ENCODE data around the gene RASL12.

RASL12 gene

DNA sequence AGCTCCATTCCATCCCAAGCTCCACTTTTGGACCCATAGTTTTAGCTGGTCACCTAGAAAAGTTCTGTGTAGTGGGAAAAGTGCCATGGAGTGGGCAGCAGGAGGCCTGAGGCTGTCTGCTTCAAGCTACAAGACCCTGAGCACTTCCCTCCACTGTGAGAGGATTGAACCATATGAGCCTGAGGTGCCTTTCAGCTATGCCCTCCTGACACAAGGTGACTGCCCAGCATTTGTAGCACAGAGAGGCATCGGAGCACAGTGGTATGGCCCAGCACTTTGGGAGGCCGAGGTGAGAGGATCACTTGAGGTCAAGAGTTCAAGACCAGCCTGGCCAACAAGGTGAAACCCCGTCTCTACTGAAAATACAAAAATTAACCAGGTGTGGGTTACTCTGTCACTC is 4.8 kb upstream of the RASL12 start:
- DNase-seq = no peak

DNA sequence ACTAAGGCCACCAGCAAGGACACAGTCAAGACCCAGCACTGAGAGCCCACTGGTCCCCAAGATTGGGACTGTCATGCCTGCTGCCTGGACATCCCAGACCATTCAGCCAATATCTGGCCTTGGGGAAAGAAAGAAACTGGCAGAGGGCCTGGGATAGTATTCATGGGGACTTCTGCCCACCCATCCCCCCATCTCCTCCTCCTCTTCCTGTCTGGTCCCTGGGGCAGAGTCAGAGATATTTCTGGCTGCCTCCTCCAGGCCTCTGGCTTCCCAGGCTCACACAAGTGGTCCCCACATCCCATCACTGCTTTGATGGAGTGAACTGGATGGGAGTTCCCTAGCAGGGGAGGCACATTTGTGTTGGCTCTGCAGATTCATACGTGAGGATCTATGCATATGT is 4.2 kb upstream of the RASL12 start:
- no peak for DNase-seq

DNA sequence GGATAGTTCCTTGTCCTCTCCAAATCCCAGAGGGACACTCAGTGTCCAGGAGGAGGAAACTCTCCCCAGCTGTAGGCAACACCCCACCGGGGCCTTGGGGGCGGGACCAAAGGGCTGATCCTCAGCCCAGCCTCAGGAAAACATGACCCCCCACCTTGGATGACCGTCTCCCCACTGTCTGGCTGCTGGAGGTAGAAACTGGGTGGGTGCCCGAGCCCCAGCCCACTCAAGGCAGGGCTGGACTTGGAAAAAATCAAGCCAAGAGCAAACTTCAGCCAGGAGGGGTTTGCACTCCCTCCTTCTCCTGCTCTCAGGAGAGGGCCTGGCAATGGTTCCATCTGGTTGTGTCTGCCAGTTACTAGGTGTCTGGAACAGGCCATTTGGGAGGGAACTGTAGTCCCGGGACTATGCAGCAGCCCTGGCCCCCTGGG is 3.6 kb upstream of the RASL12 start:
- DNase-seq = no peak

DNA sequence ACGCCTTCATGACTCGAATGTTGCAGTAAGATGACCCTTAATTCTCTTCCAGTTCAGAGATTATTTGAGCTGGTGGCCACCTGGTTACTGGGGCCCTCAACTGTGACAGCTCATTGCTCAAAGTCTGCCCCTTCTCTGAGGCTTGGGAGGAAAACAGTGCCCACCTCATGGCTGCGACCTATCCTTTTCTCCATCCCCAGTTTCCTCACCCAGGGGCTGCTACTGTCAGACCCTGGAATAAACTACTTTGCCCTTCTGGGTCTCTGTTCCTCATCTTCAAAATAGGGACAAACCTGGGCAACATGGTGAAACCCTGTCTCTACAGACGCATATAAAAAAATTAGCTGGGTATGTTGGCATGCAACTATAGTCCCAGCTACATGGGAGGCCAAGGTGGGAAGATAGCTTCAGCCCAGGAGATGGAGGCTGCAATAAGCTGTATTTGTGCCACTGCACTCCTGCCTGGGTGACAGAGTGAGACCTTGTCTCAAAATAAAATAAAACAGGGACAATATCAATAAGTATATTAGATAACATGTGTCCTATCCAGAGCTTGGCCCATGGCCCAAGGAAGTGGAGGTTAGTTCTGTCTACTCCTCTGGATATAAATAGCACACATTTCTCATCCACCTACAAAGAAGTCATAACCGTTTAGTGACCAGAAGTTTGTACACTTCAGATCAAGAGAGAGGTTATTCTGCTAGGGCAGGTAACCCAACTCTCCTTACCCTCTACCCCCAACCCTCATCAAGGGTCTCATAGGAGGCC is 2.2 kb upstream of the RASL12 start:
- no peak for DNase-seq

DNA sequence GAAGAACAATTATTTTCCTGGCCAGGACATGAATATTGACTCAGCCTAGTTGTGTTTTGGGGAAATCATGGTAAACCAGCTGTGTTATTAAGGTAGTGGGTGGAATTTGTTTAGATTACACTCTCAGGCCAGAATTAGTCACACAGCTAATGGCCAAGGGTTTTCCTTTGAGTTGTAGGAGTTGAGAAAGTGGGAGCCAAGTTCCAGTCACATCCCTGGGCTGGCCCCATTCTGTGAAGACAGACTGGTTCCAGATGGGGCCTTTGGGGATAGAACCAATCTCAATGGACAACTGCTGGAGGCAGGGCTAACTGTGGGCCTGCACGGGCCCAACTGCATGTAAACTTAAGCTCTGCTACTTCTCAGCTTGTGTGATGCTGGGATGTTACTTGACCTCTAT is 1.4 kb upstream of the RASL12 start:
- DNase-seq = no peak

DNA sequence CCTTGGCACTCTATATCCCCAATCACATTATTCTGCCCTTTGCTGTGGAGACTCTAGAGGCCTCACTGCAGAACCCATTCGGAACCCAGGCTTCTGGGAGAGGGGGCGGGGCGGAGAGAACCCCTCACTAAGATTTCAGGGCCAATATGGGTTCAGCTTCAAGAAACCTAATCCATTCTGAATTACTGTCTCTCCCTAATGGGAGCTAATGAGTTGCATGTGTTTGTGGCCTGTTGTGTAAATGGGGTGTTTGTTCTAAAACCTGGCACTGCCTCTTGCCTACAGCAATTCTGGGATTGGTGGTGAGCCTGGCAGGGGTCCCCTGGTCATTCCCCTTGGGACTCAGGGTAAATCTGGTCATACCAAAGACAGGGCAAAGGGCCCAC is 605 bp upstream of the RASL12 start:
- DNase-seq = no peak

DNA sequence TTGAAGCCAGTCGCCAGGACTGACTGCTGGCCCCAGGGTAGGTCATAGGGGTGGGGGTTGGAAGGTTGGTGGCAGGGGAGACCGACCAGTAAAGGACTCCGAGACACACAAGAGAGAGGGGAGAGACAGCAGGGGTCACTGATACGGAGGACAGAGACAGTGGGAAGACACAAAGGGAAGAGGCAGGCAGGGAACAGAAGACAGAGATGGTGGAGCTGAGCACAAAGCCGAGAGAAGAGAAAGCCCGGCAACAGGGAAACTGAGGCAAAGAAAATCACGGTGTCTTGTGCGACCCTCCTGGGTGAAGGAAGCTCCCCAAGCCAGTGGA is 510 bp downstream of the RASL12 start:
- DNase-seq = no peak

DNA sequence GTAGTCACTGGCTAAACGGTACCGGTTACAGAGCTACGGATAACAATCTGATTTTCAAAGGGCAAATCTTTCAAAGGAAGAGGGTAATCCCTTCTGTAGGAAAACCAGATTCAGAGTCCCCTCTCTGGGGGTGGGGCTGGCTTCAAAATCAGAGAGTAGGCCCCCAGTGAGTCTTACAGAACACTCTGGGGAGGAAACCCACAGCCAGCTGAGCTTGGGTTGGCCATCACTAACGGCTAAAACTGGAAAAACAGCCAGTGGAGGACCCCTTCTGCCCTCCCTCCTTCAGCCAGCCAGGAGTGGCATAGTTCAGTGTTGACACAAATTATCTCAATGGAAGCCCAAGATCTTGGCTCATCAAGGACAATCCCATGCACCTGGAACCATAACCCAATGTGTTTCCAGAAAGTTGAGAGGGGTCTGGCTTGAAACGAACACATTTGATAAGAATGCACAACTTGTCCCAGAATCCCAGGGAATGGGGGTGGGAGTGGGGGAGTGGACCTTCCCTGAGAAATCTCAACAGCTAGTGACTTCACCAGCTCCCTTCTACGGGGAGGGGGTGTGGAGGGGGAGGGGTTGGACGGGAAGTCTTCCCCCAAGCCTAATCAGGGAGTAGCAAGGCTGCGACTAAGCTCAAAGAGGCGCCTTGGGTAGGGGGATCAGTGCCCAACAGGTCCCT is 1.0 kb downstream of the RASL12 start:
- no peak for DNase-seq

DNA sequence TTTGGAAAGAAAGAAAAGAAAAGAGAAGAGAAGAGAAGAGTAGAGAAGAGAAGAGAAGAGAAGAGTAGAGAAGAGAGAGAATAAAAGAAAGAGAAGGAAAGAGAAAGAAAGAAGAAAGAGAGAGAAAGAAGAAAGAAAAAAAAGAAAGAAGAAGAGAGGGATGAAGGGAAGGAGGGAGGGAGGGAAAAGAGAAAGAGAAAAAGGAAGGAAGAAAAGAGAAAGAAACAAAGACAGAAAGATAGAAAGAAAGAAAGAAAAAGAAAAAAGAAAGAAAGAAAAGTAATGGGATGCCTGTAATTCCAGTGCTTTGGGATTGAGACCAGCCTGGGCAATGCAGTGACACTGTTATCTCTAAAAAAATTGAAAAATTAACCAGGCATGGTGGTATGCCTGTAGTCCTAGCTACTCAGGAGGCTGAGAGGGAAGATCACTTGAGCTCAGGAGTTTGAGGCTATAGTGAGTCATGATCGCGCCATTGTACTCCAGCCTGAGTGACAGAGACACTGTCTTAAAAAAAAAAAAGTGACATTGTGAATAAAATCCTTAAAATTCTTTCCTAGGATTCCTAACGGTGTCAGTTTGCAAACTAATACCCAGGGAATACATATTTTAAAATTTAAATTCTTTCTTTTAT is 1.7 kb downstream of the RASL12 start:
- no peak for DNase-seq

DNA sequence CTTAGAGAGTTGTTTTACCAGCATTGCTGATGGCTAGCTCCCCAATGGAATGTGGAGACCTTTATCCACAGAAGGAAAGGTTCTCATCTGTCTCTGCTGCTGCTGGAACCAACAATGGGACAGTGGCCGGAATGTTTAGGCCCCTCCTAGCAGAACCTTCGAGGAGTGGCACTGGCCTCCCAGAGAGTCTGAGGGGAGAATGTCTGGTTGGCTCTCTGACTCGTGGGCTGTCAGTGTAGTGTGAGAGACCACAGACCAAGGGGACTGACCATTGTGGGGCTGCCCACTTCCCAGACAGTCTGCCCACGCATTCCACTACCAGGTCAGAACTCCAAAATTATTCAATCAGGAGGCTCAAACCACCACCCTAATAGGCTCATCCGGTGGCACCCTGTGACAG is 5.1 kb downstream of the RASL12 start:
- DNase-seq = no peak

DNA sequence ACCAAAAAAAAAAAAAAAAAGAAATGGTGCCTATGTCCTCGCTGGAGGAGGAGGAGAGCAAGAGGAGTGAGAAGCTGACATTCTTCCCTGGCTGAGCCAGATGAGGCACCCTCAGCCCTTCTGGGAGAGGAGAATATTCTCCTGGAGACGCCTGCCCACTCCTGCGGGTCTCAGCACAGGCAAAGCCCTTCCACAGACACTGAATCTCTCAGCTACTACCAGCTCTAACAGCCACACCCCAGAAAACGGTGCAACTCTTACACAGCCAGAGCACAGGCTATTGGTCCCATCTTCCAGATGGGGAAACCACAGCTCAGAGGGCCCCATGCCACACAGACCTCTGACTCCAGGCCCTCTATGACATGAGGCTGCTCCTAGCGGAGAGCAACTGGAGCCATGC is 5.7 kb downstream of the RASL12 start:
- DNase-seq = no peak

DNA sequence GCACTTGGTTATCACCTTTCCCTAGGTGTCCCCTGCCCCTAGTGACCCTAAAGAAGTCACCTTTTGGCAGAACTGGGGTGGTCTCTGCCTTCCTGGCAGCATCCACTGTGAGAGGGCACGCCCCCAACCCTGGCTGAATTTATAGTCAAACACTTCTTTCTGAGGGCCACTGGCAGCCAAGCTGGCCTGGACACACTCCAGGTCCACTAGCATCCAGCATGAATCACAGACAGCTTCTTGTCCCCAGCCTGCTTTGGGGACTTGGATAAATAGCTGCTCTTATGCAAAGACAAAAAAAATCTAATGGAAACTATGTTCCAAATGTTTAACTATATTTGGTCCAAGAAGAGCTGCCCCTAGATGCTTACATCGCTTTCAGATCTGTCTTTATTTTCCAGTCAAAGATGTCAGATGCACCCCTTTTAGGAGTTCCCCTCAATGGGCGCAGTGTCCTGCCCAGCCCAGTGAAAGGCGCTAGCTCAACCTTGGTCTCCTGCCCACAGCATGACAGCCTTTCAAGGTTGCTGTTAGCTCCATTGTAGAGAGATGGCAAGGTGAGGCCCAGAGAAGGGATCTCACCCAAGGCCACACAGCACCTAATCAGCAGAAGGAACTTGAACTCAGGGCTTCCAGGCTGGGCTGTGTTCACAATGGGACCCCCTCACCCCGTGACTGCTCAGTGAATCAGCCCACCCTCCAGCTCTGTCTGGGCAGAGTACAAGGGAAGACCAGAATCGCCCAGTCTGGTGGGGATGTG is 7.0 kb downstream of the RASL12 start:
- DNase-seq = no peak

DNA sequence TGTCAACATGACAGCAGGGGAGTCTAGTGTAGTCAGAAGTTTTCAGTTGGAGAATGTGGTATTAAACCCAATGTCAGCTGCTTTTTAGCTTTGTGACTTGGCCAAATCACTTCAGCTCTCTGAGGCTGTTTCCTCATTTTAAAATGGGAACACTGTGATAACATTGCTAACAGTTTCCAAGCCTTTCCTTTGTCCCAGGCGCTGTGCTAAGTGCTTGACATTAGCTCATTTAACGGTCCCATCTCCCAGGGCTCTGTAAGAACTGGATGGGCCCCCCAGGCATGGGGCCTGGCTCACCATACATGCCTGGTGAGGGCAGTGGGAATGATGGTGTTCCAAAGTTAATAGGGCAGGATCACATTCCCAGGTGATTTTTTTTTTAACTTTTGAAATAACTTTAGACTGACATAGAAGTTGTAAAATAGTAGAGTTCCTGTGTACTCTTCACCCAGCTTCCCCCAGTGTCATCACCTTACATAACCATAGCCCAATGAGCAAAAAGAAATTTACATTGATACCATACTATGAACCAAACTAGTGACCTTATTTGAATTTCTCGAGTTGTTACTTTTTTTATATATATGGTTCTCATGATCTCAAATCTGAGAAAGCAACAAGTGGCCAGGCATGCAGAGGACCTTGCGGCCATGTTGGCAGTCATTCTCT is 7.7 kb downstream of the RASL12 start:
- no peak for DNase-seq

DNA sequence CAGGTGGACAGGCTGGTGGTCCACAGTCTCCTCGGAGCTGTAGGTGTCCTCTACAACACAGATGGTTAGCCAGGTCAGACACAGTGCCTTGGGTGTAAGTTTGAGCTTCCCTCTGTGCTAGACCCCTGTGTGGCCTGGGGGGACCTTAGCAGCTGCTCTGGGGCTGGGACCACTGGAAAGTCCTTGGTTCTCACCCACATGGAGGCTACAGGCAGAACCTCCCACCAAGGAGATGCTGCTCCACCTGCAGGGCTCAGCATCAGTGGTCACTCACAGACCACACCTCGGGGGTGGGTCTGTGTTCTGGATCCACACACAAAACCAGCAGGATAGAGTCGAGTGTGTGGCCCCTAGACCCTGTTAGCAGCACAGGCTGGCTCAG is 8.4 kb downstream of the RASL12 start:
- no peak for DNase-seq

DNA sequence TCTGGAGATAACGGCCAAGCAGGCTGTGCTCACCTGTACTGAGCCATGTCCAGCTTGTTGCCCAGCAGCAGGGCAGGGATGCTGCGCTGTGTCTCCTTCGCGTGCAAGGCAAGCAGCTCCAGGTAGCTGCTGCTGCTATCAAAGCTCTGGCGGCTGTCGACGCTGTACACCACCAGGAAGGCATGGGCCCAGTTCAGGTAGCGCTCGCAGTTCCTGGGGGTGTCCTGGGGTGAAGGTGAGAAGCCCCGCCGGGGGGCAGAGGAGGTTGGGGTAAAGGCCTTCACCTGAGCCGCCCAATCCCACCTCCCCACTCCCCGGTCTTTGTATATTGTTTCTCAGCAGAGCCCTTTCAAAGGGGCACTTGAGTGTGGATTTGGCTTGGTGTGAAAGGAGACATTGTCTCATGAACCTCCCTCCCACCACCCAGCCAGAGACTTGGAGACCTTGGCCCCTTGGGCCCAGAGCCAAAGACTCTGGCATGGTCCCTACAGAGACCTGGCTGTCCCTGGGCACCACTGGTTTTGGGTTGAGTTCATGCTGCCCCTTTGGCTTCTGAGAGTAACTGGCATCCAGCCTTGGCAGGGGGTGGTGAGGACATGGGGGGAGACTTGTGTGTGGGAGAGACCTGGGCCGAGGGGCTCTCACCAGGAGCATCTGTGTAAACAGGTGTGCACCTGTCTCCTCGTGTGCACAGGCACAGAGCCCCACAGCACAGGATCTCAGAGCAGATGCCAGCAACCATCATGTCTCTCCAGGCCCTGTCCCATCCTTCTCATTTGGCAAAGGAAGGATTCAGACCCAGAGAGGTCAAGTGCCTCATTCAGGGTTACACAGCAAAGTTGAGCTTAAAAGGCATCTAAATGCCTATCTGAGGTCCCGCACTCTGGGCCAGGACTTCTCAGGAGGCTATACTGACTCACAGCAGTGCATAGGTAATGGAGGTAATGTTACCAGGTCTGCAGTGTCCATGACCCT is 9.1 kb downstream of the RASL12 start:
- DNase-seq = no peak

DNA sequence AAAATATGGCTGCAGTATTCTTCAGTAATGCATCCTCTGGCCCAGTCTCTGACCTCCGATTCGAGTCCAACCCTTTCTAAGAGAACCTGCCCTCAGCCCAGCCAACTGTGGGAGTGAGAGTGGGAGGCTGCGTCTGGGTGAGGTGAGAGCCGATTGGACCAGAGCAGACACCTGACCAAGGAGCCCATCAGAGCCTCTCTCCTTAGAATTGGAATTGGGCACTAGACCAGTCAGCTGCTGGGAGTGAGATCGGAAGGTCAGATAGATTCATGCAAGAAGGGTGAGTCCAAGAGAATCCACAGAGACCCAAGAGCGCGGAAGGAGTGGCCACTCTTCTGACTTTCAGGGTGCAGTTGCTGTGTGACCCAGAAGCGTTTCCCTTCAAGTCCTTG is 10.2 kb downstream of the RASL12 start:
- DNase-seq = no peak

DNA sequence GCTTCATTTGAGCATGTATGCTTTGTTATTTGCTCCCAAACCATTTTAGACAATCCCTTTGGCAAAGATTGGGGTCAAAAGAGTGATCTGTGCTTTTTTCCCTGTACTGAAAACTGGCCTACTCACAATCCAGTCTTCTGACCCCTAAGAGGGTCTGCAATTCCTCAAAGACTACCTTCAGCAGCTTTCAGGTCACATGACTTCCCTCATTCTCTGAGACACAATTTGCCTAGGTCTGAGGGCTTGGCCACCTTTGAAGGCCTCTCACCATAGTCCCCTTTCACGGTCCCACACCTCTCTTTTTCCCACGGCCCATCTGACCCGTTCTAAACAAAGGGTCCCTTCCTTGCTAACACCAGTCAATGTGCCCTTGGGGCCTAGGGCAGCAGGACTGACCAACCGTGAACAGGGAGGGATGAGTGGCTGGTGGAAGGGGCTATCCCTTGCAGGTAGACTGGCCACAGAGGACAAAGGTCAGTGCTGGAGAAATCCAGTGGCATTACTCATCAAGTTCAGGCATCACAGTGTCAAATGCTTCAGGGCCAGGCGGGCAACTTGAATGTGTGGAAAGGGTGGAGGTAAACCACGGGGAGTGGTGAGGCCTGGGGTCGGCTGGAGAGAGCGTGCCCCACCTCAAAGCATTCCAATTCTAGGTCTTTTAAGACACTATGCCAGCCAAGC is 10.8 kb downstream of the RASL12 start:
- no peak for DNase-seq

DNA sequence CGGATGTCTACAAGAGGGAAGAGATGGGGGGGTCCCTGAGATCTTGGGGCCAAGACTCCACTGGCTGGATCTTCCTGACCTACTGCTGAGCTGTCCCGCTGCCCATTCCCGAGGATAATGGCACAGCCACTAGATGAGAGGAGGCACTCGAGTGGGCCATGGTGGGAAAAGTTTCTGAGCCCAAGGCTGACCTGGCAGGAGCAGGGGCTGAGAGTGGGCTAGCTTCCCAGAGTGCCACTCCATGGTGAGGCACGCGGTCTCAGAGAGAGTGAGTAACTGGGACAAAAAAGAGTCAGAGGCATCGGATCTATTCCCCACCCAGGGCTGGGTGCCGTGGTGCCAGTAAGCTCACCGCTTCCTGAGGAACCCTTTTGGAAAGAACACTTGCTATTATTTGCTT is 11.7 kb downstream of the RASL12 start:
- DNase-seq = no peak

DNA sequence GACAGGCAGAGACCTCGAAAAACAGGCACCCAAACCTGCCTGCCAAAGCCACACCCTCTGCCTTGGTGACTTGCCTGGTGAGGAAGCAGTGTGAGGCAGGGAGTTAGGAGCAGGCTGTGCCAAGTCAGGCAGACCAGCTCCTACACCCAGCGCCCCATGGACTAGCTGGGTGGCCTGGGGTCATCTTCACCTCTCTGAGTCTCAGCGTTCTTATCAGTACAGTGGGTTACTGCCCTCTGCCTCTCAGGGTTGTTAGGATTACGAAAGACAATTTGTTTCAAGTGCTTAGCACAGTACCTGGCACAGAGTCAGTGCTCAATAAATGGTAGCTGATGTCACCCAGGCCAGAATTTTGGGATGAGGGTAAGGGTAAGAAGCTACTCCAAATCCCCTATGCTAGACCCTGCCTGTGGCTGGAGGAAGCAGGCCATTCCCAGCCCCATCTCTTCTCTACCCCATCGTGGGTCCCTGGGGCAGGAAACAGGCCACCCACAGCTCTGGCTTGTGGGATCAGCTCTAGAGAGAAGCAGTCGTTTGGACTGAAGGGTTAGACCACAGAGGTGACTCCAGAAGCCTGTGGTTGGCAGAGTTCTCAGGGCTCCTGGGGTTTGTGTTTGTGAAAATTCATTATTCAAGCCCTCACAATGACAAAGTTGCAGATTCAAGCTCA is 12.5 kb downstream of the RASL12 start:
- DNase-seq = no peak

DNA sequence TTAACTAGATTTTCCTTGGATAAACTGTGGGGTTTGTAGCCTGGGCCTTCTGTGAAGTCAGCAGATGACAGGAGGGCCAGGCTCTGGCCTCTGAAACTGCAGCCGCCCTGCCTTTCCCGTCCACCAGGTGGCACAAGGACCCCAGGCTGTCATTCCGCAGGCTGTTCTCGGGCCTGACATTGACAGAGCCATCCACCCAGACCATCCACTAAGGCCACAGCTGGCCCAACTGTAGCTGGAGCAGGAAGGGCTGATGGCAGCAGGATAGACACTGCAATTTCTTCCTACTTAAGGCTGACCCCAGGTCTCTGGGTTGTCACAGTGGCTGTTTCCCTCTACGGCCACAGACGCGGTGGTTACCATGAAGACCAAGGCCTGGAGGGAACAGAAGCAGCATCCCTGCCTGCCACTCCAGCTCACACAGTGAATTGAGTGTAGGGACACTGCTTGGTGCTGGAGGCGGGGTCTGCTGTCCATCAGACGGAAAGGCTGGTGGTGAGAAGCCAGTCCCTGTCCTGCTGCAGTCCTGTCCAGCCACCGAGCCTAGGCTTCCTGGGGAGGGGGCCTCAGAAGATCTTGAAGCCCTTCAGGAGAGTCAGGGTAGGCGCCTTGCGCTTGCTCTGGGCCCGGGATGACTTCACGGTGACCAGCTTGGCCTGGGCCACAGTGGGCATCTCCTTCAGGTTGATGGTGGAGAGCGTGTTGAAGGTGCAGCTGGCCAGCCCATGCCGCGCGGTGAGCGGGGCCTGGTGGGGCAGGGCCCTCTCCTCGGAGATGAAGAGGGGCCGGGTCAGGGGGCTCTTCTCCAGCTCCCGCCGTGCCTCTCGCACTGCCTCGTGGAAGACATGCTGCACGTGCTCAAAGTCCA is 13.2 kb downstream of the RASL12 start:
- DNase-seq = peak; percentile 41 to 50
